ENCODE results near the gene DSC3. TPM values are rescaled to one million over a fixed set of nuclear protein-coding genes. Genes with fewer than 3 reads are reported as not detected.

The DSC3 gene
- total RNA-seq (2022) (4.5 and 6.8 TPM in 2 replicates), Bru-seq, nascent RNA (percentile 46 among the genes with signal in this experiment), BruChase-seq, experiment 1, labeled RNA remaining after a 2-hour chase (percentile 52 among the genes with signal in this experiment), BruChase-seq, experiment 2, labeled RNA remaining after a 6-hour chase (percentile 67 among the genes with signal in this experiment)
- long read RNA-seq, full-length matches to known transcripts, result 5 of 7 reads
- long read RNA-seq, partial matches to known transcripts, result 1 of 7 reads
- long read RNA-seq, other reads (novel, unspliced or antisense), result 1 of 7 reads

DNA sequence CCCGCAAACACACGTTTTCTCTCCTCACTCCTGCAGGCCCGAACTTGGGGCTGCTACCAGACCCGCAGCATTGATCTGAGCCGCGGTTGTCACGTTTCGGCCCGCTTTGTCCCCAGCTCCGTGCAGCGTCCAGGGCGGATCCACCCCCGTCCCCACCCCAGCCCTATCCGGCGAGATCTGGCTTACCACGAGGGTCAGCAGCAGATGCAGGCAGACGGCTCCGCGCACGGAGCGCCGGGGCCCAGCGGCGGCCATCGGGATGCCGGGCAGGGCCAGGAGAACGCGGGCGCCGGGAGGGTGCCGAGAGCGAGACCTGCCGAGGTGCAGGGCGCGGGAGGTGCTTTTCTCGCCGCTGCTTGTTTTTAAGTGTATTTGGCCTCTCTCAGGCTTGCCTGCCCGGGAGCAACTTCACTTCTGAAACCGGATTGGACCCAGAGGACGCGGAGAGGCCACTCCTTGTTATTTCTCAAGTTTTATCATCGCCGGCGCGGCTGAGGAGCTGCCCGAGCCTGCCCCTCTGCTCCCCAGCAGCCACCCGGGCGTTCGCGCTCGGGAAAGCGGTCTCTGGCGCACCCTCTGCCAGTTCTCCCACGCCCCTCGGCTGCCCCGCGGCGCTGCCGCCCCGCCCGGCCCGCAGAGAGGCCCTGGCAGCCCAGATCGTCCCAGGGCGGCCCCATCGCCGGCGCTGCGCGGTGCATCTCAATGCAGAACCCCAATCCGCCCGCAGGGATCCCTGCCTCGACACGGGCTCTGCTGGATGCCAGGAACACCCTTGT is at the start of gene DSC3:
Gene DSC3 (minus strand): TSS at position 337 of the 776 bp plus-strand sequence. CDS start 82 bp downstream, at position 255.
- Histone ChIP-seq H3K9me3 (no peaks in the 10 kb centered on the region), H3K4me3 (ENCODE audit: low read depth, low read length) (peak within 1 kb of the TSS; percentile 44), H3K36me3 (ENCODE audit: control insufficient read depth, insufficient read depth, low read length) (no peaks in the 10 kb centered on the region), H3K4me1 (0 out of 2 replicates have a peak, but pooled peaks cover 4% of the 10 kb centered on the region), H3K27me3 (replicated peaks; ENCODE audit: control insufficient read depth, insufficient read depth, low read length) (no peaks in the 10 kb centered on the region)
- TF ChIP-seq, protein P1, sequence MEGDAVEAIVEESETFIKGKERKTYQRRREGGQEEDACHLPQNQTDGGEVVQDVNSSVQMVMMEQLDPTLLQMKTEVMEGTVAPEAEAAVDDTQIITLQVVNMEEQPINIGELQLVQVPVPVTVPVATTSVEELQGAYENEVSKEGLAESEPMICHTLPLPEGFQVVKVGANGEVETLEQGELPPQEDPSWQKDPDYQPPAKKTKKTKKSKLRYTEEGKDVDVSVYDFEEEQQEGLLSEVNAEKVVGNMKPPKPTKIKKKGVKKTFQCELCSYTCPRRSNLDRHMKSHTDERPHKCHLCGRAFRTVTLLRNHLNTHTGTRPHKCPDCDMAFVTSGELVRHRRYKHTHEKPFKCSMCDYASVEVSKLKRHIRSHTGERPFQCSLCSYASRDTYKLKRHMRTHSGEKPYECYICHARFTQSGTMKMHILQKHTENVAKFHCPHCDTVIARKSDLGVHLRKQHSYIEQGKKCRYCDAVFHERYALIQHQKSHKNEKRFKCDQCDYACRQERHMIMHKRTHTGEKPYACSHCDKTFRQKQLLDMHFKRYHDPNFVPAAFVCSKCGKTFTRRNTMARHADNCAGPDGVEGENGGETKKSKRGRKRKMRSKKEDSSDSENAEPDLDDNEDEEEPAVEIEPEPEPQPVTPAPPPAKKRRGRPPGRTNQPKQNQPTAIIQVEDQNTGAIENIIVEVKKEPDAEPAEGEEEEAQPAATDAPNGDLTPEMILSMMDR (IDR thresholded peaks at IDR 0.05; ENCODE audit: insufficient read depth in 1 of 2, low read depth in 1 of 2, low read length in 1 of 2, severe bottlenecking in 1 of 2, unreplicated experiment in 1 of 2), result no peak
- no TSS peak for BruUV-seq (replicated peaks)
- no peaks in the 10 kb centered on the region for H3K36me3 Mint-ChIP-seq (ENCODE audit: insufficient read depth, unreplicated experiment)
- no peaks in the 10 kb centered on the region for H3K9me3 Mint-ChIP-seq (ENCODE audit: unreplicated experiment)
- intact Hi-C loops (cut with micrococcal nuclease; ENCODE audit: unreplicated experiment), result no loop called here
- ChIA-PET POLR2A (no interaction called here), CTCF (interaction anchor here (0.5 kb wide), 1 partner anchor 387 kb away, joined by 4 read pairs; no protein-coding TSS in a partner anchor)
- DNase-seq, result peak; percentile 38 to 43
- H3K27ac Mint-ChIP-seq (ENCODE audit: unreplicated experiment), result peak within 1 kb of the TSS; percentile 76
- peaks cover 6% of the 10 kb centered on the region for H3K4me1 Mint-ChIP-seq (ENCODE audit: low read depth, unreplicated experiment)
- H3K27me3 Mint-ChIP-seq (ENCODE audit: insufficient read depth, unreplicated experiment), result peaks cover 5% of the 10 kb centered on the region
- H3K4me3 Mint-ChIP-seq (ENCODE audit: unreplicated experiment), result peak within 1 kb of the TSS; percentile 80

DNA sequence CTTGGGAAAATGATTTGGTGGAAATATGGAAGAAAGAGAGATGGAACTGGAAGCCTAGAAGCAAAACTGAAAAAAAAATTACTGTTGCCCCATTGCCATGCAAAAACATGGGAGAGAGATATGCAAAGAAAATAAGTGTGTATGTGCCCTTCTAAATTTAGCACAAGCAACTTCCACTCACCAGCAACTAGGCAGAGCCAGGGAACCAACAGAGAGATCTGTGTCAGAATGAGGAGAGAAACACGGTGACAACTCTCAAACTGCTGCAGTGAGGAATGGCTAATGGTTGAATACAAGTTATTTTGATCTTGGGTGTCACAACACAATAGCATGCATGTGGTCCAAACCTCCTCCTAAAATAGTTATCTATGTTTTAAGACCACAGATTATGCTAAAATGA is 48.8 kb upstream of the DSC3 start:
- Histone ChIP-seq H3K36me3 (ENCODE audit: control insufficient read depth, insufficient read depth, low read length) (no peaks in the 10 kb centered on the region; the same call in 1 of the 2 replicates), H3K9me3 (no peaks in the 10 kb centered on the region), H3K4me1 (no peaks in the 10 kb centered on the region), H3K4me3 (ENCODE audit: low read depth, low read length) (no peak overlapping the region), H3K27me3 (replicated peaks; ENCODE audit: control insufficient read depth, insufficient read depth, low read length) (no peaks in the 10 kb centered on the region)
- CTCF ChIA-PET, result no interaction called here
- Mint-ChIP-seq H3K4me1 (ENCODE audit: low read depth, unreplicated experiment) (peaks cover 18% of the 10 kb centered on the region), H3K36me3 (ENCODE audit: insufficient read depth, unreplicated experiment) (peaks cover 19% of the 10 kb centered on the region), H3K9me3 (ENCODE audit: unreplicated experiment) (no peaks in the 10 kb centered on the region), H3K4me3 (ENCODE audit: unreplicated experiment) (no peak overlapping the region), H3K27ac (ENCODE audit: unreplicated experiment) (no peak overlapping the region), H3K27me3 (ENCODE audit: insufficient read depth, unreplicated experiment) (no peaks in the 10 kb centered on the region)
- TF ChIP-seq, protein P1 (IDR thresholded peaks at IDR 0.05; ENCODE audit: insufficient read depth in 1 of 2, low read depth in 1 of 2, low read length in 1 of 2, severe bottlenecking in 1 of 2, unreplicated experiment in 1 of 2), result no peak
- BruUV-seq (replicated peaks), result no TSS peak
- DNase-seq, result no peak
- POLR2A ChIA-PET, result no interaction called here
- intact Hi-C loops (cut with micrococcal nuclease; ENCODE audit: unreplicated experiment), result no loop called here

DNA sequence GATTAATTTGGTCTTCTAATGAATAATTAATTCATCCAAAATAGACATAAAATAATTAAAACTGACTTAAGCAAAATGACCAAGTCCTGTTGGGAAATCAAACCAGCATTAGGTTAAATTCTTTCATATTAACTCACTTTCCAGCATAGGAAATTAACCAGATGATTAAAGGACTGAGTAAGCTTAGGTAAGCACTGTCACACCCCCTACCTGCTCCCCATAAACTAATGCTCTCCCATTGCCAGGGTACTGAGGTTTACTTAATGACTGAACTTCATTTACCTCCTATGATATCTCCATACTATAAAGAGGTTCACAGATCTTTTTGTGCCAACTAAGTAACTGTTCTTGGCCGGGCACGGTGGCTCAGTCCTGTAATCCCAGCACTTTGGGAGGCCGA is 46.0 kb upstream of the DSC3 start:
- Histone ChIP-seq H3K36me3 (ENCODE audit: control insufficient read depth, insufficient read depth, low read length) (no peaks in the 10 kb centered on the region), H3K9me3 (no peaks in the 10 kb centered on the region), H3K4me1 (no peaks in the 10 kb centered on the region), H3K4me3 (ENCODE audit: low read depth, low read length) (no peak overlapping the region), H3K27me3 (replicated peaks; ENCODE audit: control insufficient read depth, insufficient read depth, low read length) (no peaks in the 10 kb centered on the region)
- H3K4me1 Mint-ChIP-seq (ENCODE audit: low read depth, unreplicated experiment), result no peaks in the 10 kb centered on the region
- intact Hi-C loops (cut with micrococcal nuclease; ENCODE audit: unreplicated experiment), result no loop called here
- H3K4me3 Mint-ChIP-seq (ENCODE audit: unreplicated experiment), result no peak overlapping the region
- peaks cover 19% of the 10 kb centered on the region for H3K36me3 Mint-ChIP-seq (ENCODE audit: insufficient read depth, unreplicated experiment)
- CTCF ChIA-PET, result interaction anchor here (0.8 kb wide), 1 partner anchor 33 kb away, joined by 3 read pairs; no protein-coding TSS in a partner anchor
- no peaks in the 10 kb centered on the region for H3K27me3 Mint-ChIP-seq (ENCODE audit: insufficient read depth, unreplicated experiment)
- DNase-seq, result no peak
- H3K9me3 Mint-ChIP-seq (ENCODE audit: unreplicated experiment), result no peaks in the 10 kb centered on the region
- POLR2A ChIA-PET, result no interaction called here
- TF ChIP-seq, protein P1 (IDR thresholded peaks at IDR 0.05; ENCODE audit: insufficient read depth in 1 of 2, low read depth in 1 of 2, low read length in 1 of 2, severe bottlenecking in 1 of 2, unreplicated experiment in 1 of 2), result no peak
- BruUV-seq (replicated peaks), result no TSS peak
- H3K27ac Mint-ChIP-seq (ENCODE audit: unreplicated experiment), result no peak overlapping the region

Data from Caco-2 (cell line).